ENCODE measurements around the gene C1orf198. TPM values are rescaled to one million over a fixed set of nuclear protein-coding genes. Genes with fewer than 3 reads are reported as not detected.

Gene C1orf198
- total and polyA plus RNA-seq, 8 donors, result 16.5 to 35.3 (median 20.7) TPM

GRCh38 chr1:230863449-230863848, 4.9 kb downstream of the C1orf198 start:
- no peak overlapping the region for H3K4me3 ChIP-seq
- WGBS, 2 donors, result 11 to 16% methylated on average over 6 of the region's 6 CpGs
- ATAC-seq, result peak; percentile 44 to 74 (median 54)
- FAIRE-seq, result no peak
- intact Hi-C loops (cut with DNase I), result no loop called here
- peaks cover 18 to 25% (median 23%) of the 10 kb centered on the region in 3 donors for H3K4me1 ChIP-seq
- no peaks in the 10 kb centered on the region for H3K27me3 ChIP-seq
- H3K9me3 ChIP-seq, result no peaks in the 10 kb centered on the region
- no peaks in the 10 kb centered on the region for H3K36me3 ChIP-seq
- peak overlapping the region in 3 of 4 donors; percentile 0 to 58 (median 46) for H3K27ac ChIP-seq
- peak; percentile 56 to 72 (median 69) for DNase-seq
- TF ChIP-seq CTCF (IDR thresholded peaks at IDR 0.05), result no peak

GRCh38 chr1:230861970-230862595, 6.2 kb downstream of the C1orf198 start:
- no peak for TF ChIP-seq CTCF (IDR thresholded peaks at IDR 0.05)
- H3K27ac ChIP-seq, result peak overlapping the region in 1 of 4 donors; percentile 46
- DNase-seq (no peak), FAIRE-seq (no peak), ATAC-seq (no peak)
- H3K36me3 ChIP-seq, result no peaks in the 10 kb centered on the region
- intact Hi-C loops (cut with DNase I), result no loop called here
- no peaks in the 10 kb centered on the region for H3K9me3 ChIP-seq
- H3K4me3 ChIP-seq, result no peak overlapping the region
- WGBS, 2 donors, result 76 to 92% methylated on average over 4 of the region's 4 CpGs
- H3K4me1 ChIP-seq, result peaks cover 18 to 28% (median 25%) of the 10 kb centered on the region in 3 donors
- no peaks in the 10 kb centered on the region for H3K27me3 ChIP-seq

- intact Hi-C loops (cut with DNase I), result no loop called here
- ATAC-seq (no peak), DNase-seq (no peak), FAIRE-seq (no peak)
- 95 to 97% methylated on average over 13 of the region's 13 CpGs for WGBS, 2 donors
- Histone ChIP-seq H3K27me3 (no peaks in the 10 kb centered on the region), H3K36me3 (no peaks in the 10 kb centered on the region), H3K27ac (no peak overlapping the region), H3K4me3 (no peak overlapping the region), H3K9me3 (no peaks in the 10 kb centered on the region), H3K4me1 (peaks cover 18 to 25% (median 21%) of the 10 kb centered on the region in 3 donors)
- no peak for TF ChIP-seq CTCF (IDR thresholded peaks at IDR 0.05)
Measured at GRCh38 chr1:230861489-230861888, 6.8 kb downstream of the C1orf198 start.

GRCh38 chr1:230860617-230861384, 7.5 kb downstream of the C1orf198 start:
- Histone ChIP-seq H3K27ac (no peak overlapping the region), H3K9me3 (no peaks in the 10 kb centered on the region), H3K4me3 (no peak overlapping the region), H3K27me3 (no peaks in the 10 kb centered on the region), H3K4me1 (peaks cover 15 to 21% (median 18%) of the 10 kb centered on the region in 3 donors), H3K36me3 (no peaks in the 10 kb centered on the region)
- no peak for DNase-seq
- TF ChIP-seq CTCF (IDR thresholded peaks at IDR 0.05), result no peak
- no peak for FAIRE-seq
- no peak for ATAC-seq
- intact Hi-C loops (cut with DNase I), result no loop called here
- 92% methylated on average over 9 of the region's 9 CpGs for WGBS, 2 donors
